Activated T-cell treated with anti-CD3 and anti-CD28 coated beads, Interleukin-2, amount 50 U/mL, for 24 hours (primary cell): Measurements from ENCODE around the gene ZNF443.
"Not testable (repeated sequence)": the region's sequence is repeated elsewhere in the genome, so short reads cannot be mapped to it uniquely, and the experiment has no call there.

Source experiments
- DNase-seq: peaks from one replicate; pipeline ENCODE4 v3.0.0-alpha.2; 2020
- H3K27ac Mint-ChIP-seq: 2 replicates; pipeline ENCODE4 v1.8.0; 2020; ENCODE audit warnings: mild to moderate bottlenecking, mixed read lengths
- H3K27me3 Mint-ChIP-seq: 2 replicates; pipeline ENCODE4 v1.8.0; 2020; ENCODE audit warnings: mixed read lengths
- H3K36me3 Mint-ChIP-seq: 2 replicates; pipeline ENCODE4 v1.8.0; 2020; ENCODE audit warnings: low read depth, mixed read lengths
- H3K4me1 Mint-ChIP-seq: 2 replicates; pipeline ENCODE4 v1.8.0; 2020; ENCODE audit warnings: low read depth, mixed read lengths
- H3K4me3 Mint-ChIP-seq: 2 replicates; pipeline ENCODE4 v1.8.0; 2020; ENCODE audit warnings: mild to moderate bottlenecking, moderate library complexity, mixed read lengths
- H3K9me3 Mint-ChIP-seq: 2 replicates; pipeline ENCODE4 v1.8.0; 2020; ENCODE audit warnings: mixed read lengths

ZNF443 gene

GRCh38 chr19:12450844-12451243 is 10.0 kb upstream of the ZNF443 start:
- peaks cover 32% of the 10 kb centered on the region for H3K36me3 Mint-ChIP-seq
- no peaks in the 10 kb centered on the region for H3K4me1 Mint-ChIP-seq
- H3K4me3 Mint-ChIP-seq, result no peak overlapping the region
- no peaks in the 10 kb centered on the region for H3K27me3 Mint-ChIP-seq
- no peak for DNase-seq
- H3K9me3 Mint-ChIP-seq, result peaks cover 42% of the 10 kb centered on the region
- H3K27ac Mint-ChIP-seq, result no peak overlapping the region

- Mint-ChIP-seq H3K27me3 (no peaks in the 10 kb centered on the region), H3K4me3 (no peak overlapping the region), H3K9me3 (peaks cover 42% of the 10 kb centered on the region), H3K4me1 (no peaks in the 10 kb centered on the region), H3K27ac (no peak overlapping the region), H3K36me3 (peaks cover 23% of the 10 kb centered on the region)
- no peak for DNase-seq
Measured at GRCh38 chr19:12448808-12449207, 8.0 kb upstream of the ZNF443 start.

GRCh38 chr19:12439686-12440540 is 908 bp downstream of the ZNF443 start:
- H3K27ac Mint-ChIP-seq, result peak overlapping the region; percentile 88
- peaks cover 34% of the 10 kb centered on the region for H3K9me3 Mint-ChIP-seq
- H3K27me3 Mint-ChIP-seq, result not testable (repeated sequence)
- peak; percentile 71 for DNase-seq
- peaks cover 20% of the 10 kb centered on the region for H3K4me1 Mint-ChIP-seq
- H3K4me3 Mint-ChIP-seq, result peak overlapping the region; percentile 97
- peaks cover 32% of the 10 kb centered on the region for H3K36me3 Mint-ChIP-seq

- not testable (repeated sequence) for H3K4me3 Mint-ChIP-seq, DNase-seq, H3K27ac Mint-ChIP-seq, H3K4me1 Mint-ChIP-seq, H3K27me3 Mint-ChIP-seq
- Mint-ChIP-seq H3K9me3 (peaks cover 50% of the 10 kb centered on the region), H3K36me3 (peaks cover 88% of the 10 kb centered on the region)
Measured at GRCh38 chr19:12430726-12431299, 10.0 kb downstream of the ZNF443 start.

- H3K9me3 Mint-ChIP-seq, result peaks cover 44% of the 10 kb centered on the region
- H3K4me1 Mint-ChIP-seq, result no peaks in the 10 kb centered on the region
- H3K4me3 Mint-ChIP-seq, result no peak overlapping the region
- no peak overlapping the region for H3K27ac Mint-ChIP-seq
- no peaks in the 10 kb centered on the region for H3K27me3 Mint-ChIP-seq
- no peak for DNase-seq
- peaks cover 87% of the 10 kb centered on the region for H3K36me3 Mint-ChIP-seq
Measured at GRCh38 chr19:12425888-12426274, 14.9 kb downstream of the ZNF443 start.

GRCh38 chr19:12425236-12425887 is 15.5 kb downstream of the ZNF443 start:
- Mint-ChIP-seq H3K27ac (no peak overlapping the region), H3K9me3 (peaks cover 40% of the 10 kb centered on the region), H3K4me1 (no peaks in the 10 kb centered on the region), H3K36me3 (peaks cover 87% of the 10 kb centered on the region), H3K4me3 (no peak overlapping the region), H3K27me3 (no peaks in the 10 kb centered on the region)
- DNase-seq, result no peak

- not testable (repeated sequence) for H3K4me3 Mint-ChIP-seq, DNase-seq, H3K27ac Mint-ChIP-seq, H3K27me3 Mint-ChIP-seq, H3K4me1 Mint-ChIP-seq
- H3K9me3 Mint-ChIP-seq, result peaks cover 40% of the 10 kb centered on the region
- H3K36me3 Mint-ChIP-seq, result peaks cover 63% of the 10 kb centered on the region
Measured at GRCh38 chr19:12417273-12417672, 23.5 kb downstream of the ZNF443 start.

GRCh38 chr19:12411893-12412292 is 28.9 kb downstream of the ZNF443 start:
- Mint-ChIP-seq H3K27me3 (no peaks in the 10 kb centered on the region), H3K36me3 (peaks cover 20% of the 10 kb centered on the region), H3K27ac (no peak overlapping the region), H3K4me1 (no peaks in the 10 kb centered on the region), H3K9me3 (peaks cover 22% of the 10 kb centered on the region), H3K4me3 (no peak overlapping the region)
- no peak for DNase-seq

GRCh38 chr19:12400633-12401502 is 40.0 kb downstream of the ZNF443 start, which contains the start of gene ZNF799:
Gene ZNF799 (minus strand): TSS chr19:12401271. CDS start chr19:12401070, 201 bp downstream.
- H3K36me3 Mint-ChIP-seq, result peaks cover 31% of the 10 kb centered on the region
- peak within 1 kb of the TSS; percentile 89 for H3K4me3 Mint-ChIP-seq
- peaks cover 20% of the 10 kb centered on the region for H3K4me1 Mint-ChIP-seq
- H3K27ac Mint-ChIP-seq, result peak within 1 kb of the TSS; percentile 84
- peaks cover 11% of the 10 kb centered on the region for H3K9me3 Mint-ChIP-seq
- DNase-seq, result peak; percentile 90
- H3K27me3 Mint-ChIP-seq, result no peaks in the 10 kb centered on the region

- H3K27ac Mint-ChIP-seq, result peak overlapping the region; percentile 73
- peak; percentile 56 for DNase-seq
- H3K4me3 Mint-ChIP-seq, result peak overlapping the region; percentile 89
- not testable (repeated sequence) for H3K27me3 Mint-ChIP-seq
- peaks cover 39% of the 10 kb centered on the region for H3K36me3 Mint-ChIP-seq
- H3K4me1 Mint-ChIP-seq, result peaks cover 20% of the 10 kb centered on the region
- H3K9me3 Mint-ChIP-seq, result peaks cover 16% of the 10 kb centered on the region
Measured at GRCh38 chr19:12399901-12400632, 40.8 kb downstream of the ZNF443 start.

- DNase-seq, H3K4me1 Mint-ChIP-seq, H3K27me3 Mint-ChIP-seq, H3K27ac Mint-ChIP-seq, H3K4me3 Mint-ChIP-seq: not testable (repeated sequence)
- Mint-ChIP-seq H3K36me3 (peaks cover 90% of the 10 kb centered on the region), H3K9me3 (peaks cover 62% of the 10 kb centered on the region)
Measured at GRCh38 chr19:12391148-12391547, 49.7 kb downstream of the ZNF443 start.

- DNase-seq, H3K27ac Mint-ChIP-seq, H3K4me3 Mint-ChIP-seq, H3K4me1 Mint-ChIP-seq, H3K27me3 Mint-ChIP-seq: not testable (repeated sequence)
- peaks cover 49% of the 10 kb centered on the region for H3K9me3 Mint-ChIP-seq
- H3K36me3 Mint-ChIP-seq, result peaks cover 83% of the 10 kb centered on the region
Measured at GRCh38 chr19:12386365-12386764, 54.5 kb downstream of the ZNF443 start.

- peaks cover 59% of the 10 kb centered on the region for H3K9me3 Mint-ChIP-seq
- DNase-seq, result no peak
- peaks cover 77% of the 10 kb centered on the region for H3K36me3 Mint-ChIP-seq
- H3K27me3 Mint-ChIP-seq, result no peaks in the 10 kb centered on the region
- no peak overlapping the region for H3K27ac Mint-ChIP-seq
- H3K4me1 Mint-ChIP-seq, result no peaks in the 10 kb centered on the region
- no peak overlapping the region for H3K4me3 Mint-ChIP-seq
Measured at GRCh38 chr19:12380444-12380737, 60.4 kb downstream of the ZNF443 start.
